ENCODE results near the gene KRT15.

Gene KRT15

GRCh38 chr17:41513168-41513547, 5.5 kb downstream of the KRT15 start:
- TF ChIP-seq CTCF (IDR thresholded peaks at IDR 0.05; ENCODE audit: low read depth, low read length) = no peak
- DNase-seq (ENCODE audit: low read depth, low spot score) = no peak
- in situ Hi-C loops (cut with HindIII; ENCODE audit: low sequenced_read_pairs) = no loop called here
- H3K4me3 ChIP-seq (ENCODE audit: low read depth, low read length) = no peak overlapping the region

- TF ChIP-seq CTCF (IDR thresholded peaks at IDR 0.05; ENCODE audit: low read depth, low read length) = no peak
- DNase-seq (ENCODE audit: low read depth, low spot score) = no peak
- H3K4me3 ChIP-seq (ENCODE audit: low read depth, low read length) = no peak overlapping the region
- in situ Hi-C loops (cut with HindIII; ENCODE audit: low sequenced_read_pairs) = no loop called here
These were observed 6.0 kb downstream of the KRT15 start for GRCh38 chr17:41512546-41513167.

- no peak for TF ChIP-seq CTCF (IDR thresholded peaks at IDR 0.05; ENCODE audit: low read depth, low read length)
- in situ Hi-C loops (cut with HindIII; ENCODE audit: low sequenced_read_pairs) = no loop called here
These were observed 7.0 kb downstream of the KRT15 start for GRCh38 chr17:41511716-41512115.

GRCh38 chr17:41511116-41511515, 7.6 kb downstream of the KRT15 start:
- in situ Hi-C loops (cut with HindIII; ENCODE audit: low sequenced_read_pairs) = no loop called here
- no peak for TF ChIP-seq CTCF (IDR thresholded peaks at IDR 0.05; ENCODE audit: low read depth, low read length)
- DNase-seq (ENCODE audit: low read depth, low spot score) = no peak
- H3K4me3 ChIP-seq (ENCODE audit: low read depth, low read length) = no peak overlapping the region

More at GRCh38 chr17:41511716-41512115, 7.0 kb downstream of the KRT15 start:
- DNase-seq (ENCODE audit: low read depth, low spot score) = no peak
- H3K4me3 ChIP-seq (ENCODE audit: low read depth, low read length) = no peak overlapping the region

GRCh38 chr17:41510251-41511065, 8.2 kb downstream of the KRT15 start:
- H3K4me3 ChIP-seq (ENCODE audit: low read depth, low read length) = no peak overlapping the region
- no peak for TF ChIP-seq CTCF (IDR thresholded peaks at IDR 0.05; ENCODE audit: low read depth, low read length)
- DNase-seq (ENCODE audit: low read depth, low spot score) = no peak
- in situ Hi-C loops (cut with HindIII; ENCODE audit: low sequenced_read_pairs) = no loop called here

GRCh38 chr17:41507315-41507880, 11.3 kb downstream of the KRT15 start:
- no peak for TF ChIP-seq CTCF (IDR thresholded peaks at IDR 0.05; ENCODE audit: low read depth, low read length)
- in situ Hi-C loops (cut with HindIII; ENCODE audit: low sequenced_read_pairs) = no loop called here
- no peak for DNase-seq (ENCODE audit: low read depth, low spot score)
- no peak overlapping the region for H3K4me3 ChIP-seq (ENCODE audit: low read depth, low read length)

All from astrocyte of the spinal cord (primary cell).